OCI-LY7 (cell line): ENCODE measurements around the gene PIK3C2A. TPM values are rescaled to one million over a fixed set of nuclear protein-coding genes. Genes with fewer than 3 reads are reported as not detected.

ENCODE experiments used
- BruUV-seq: library from RNA; stranded (reverse); fragments of 400-500 nt; replicated peaks from 2 replicates; lab custom pipeline; 2021; lab: Mats Ljungman, UMichigan
- CTCF ChIA-PET: fragments of 300-600 bp; sonication (Branson Sonifier 250); formaldehyde crosslinking; loops from one replicate; lab custom pipeline; 2022; ENCODE audit warnings: antibody characterized with exemption; ENCODE audit not compliant: unreplicated experiment; lab: Charles Lee
- POLR2A ChIA-PET: fragments of 300-600 bp; sonication (Branson Sonifier 250); formaldehyde crosslinking; loops from one replicate; lab custom pipeline; 2022; ENCODE audit warnings: antibody characterized with exemption; lab: Charles Lee
- DNase-seq: peaks from one replicate; pipeline ENCODE4 v3.0.0-alpha.2; 2015; ENCODE audit warnings: low spot score
- H2AFZ ChIP-seq: fragments of 200-600 bp; sonication (generic), shearing (Covaris generic); 2 replicates; pipeline ENCODE4 v1.6.1; 2014; ENCODE audit warnings: mild to moderate bottlenecking, antibody characterized with exemption, low read length, moderate library complexity
- H3K27ac ChIP-seq: fragments of 200-600 bp; sonication (generic); 2 replicates; pipeline ENCODE4 v1.5.1; 2014; ENCODE audit warnings: mixed run types, low read depth, mild to moderate bottlenecking, moderate library complexity, low read length, inconsistent platforms; ENCODE audit not compliant: poor library complexity, severe bottlenecking
- H3K36me3 ChIP-seq: fragments of 200-600 bp; sonication (generic); 2 replicates; pipeline ENCODE4 v1.6.1; 2014; ENCODE audit warnings: mild to moderate bottlenecking, antibody characterized with exemption, low read length, moderate library complexity, mixed read lengths; ENCODE audit not compliant: insufficient read depth
- H3K4me1 ChIP-seq: fragments of 200-600 bp; sonication (generic); 2 replicates; pipeline ENCODE4 v1.5.1; 2014; ENCODE audit warnings: mild to moderate bottlenecking, low read length; ENCODE audit not compliant: insufficient read depth, poor library complexity, severe bottlenecking
- H3K4me2 ChIP-seq: fragments of 200-600 bp; sonication (generic); 2 replicates; pipeline ENCODE4 v1.6.1; 2014; ENCODE audit warnings: mild to moderate bottlenecking, low read length
- H3K4me3 ChIP-seq: fragments of 200-600 bp; sonication (generic); 2 replicates; pipeline ENCODE4 v1.5.1; 2014; ENCODE audit warnings: mild to moderate bottlenecking, low read depth, low read length; ENCODE audit not compliant: poor library complexity, severe bottlenecking
- H3K79me2 ChIP-seq: fragments of 200-600 bp; sonication (generic); 2 replicates; pipeline ENCODE4 v1.6.1; 2016; ENCODE audit warnings: low read depth, mild to moderate bottlenecking, low read length, moderate library complexity, mixed read lengths; ENCODE audit not compliant: insufficient read depth
- H3K9me2 ChIP-seq: fragments of 200-600 bp; sonication (generic); 2 replicates; pipeline ENCODE4 v1.6.1; 2016; ENCODE audit warnings: mild to moderate bottlenecking, low read length, mixed read lengths; ENCODE audit not compliant: insufficient read depth
- H3K9me3 ChIP-seq: fragments of 200-600 bp; sonication (generic); 2 replicates; pipeline ENCODE4 v1.6.1; 2014; ENCODE audit warnings: mild to moderate bottlenecking, mixed run types, low read length, mixed read lengths
- H4K20me1 ChIP-seq: fragments of 200-600 bp; sonication (generic); 2 replicates; pipeline ENCODE4 v1.6.1; 2014; ENCODE audit warnings: mild to moderate bottlenecking, antibody characterized with exemption, low read length, moderate library complexity, mixed read lengths; ENCODE audit not compliant: insufficient read depth
- EZH2phosphoT487 ChIP-seq: fragments of 200-600 bp; sonication (generic); IDR thresholded peaks from 2 replicates; pipeline ENCODE4 v1.6.1; 2018; ENCODE audit warnings: low read depth, borderline replicate concordance, mild to moderate bottlenecking, mixed run types, antibody characterized with exemption, low read length, moderate library complexity, mixed read lengths
- intact Hi-C: fragments of 100-400 bp; cut with micrococcal nuclease; formaldehyde crosslinking; loops from one replicate; pipeline ENCODE4 v1.10.0; 2022; ENCODE audit not compliant: unreplicated experiment
- total RNA-seq, 2 experiments: library from RNA; depleted of rRNA in 1 of 2; stranded (reverse); fragments of >200 nt in 1 of 2; shearing (Covaris generic) in 1 of 2; gene quantifications; 2 replicates each; pipeline ENCODE4 v1.2.3, GENCODE V29; 2014 to 2022
- TF ChIP-seq, protein P1 (sequence below): fragments of 200-600 bp; sonication (generic); conservative IDR thresholded peaks from 2 replicates; pipeline ENCODE4 v1.5.1; 2014; ENCODE audit warnings: mild to moderate bottlenecking, antibody characterized with exemption, low read length, moderate library complexity, mixed read lengths

The PIK3C2A gene
- total RNA-seq, 2 experiments from 2014 or later = 17.4 to 41.8 TPM

DNA sequence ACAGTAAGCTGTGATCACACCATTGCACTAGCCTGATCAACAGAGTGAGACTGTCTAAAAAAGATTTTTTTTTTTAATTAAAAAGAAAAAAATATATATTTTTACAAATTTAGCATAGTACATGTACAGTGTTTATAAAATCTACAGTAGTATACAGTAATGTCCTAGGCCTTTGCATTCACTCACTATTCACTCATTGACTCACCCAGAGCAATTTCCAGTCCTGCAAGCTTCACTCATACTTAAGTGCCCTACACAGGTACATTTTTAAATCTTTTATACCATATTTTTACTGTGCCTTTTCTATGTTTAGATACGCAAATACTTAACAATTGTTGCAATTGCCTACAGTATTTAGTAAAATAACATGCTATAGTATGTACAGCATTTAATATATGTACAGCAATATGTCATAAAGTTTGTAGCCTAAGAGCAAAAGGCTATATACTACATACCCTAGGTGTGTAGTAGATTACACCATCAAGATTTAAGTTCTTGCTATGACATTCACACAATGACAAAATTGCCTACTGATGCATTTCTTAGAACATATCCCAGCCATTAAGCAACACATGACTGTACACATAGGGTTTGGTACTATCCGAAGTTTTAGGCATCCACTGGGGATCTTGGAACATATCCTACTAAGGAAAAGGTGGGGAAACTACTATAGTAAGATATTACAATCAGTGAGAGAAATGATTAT is 22.8 kb downstream of the PIK3C2A start:
- ChIA-PET CTCF (no interaction called here), POLR2A (interaction anchor here (0.8 to 1.9 kb wide), 4 partner anchors 9 to 22 kb away, joined by 3 to 6 read pairs (median 4); partner anchors contain the start of gene PIK3C2A)
- no peak overlapping the region for H3K4me3 ChIP-seq
- intact Hi-C loops = no loop called here
- TF ChIP-seq, protein P1, sequence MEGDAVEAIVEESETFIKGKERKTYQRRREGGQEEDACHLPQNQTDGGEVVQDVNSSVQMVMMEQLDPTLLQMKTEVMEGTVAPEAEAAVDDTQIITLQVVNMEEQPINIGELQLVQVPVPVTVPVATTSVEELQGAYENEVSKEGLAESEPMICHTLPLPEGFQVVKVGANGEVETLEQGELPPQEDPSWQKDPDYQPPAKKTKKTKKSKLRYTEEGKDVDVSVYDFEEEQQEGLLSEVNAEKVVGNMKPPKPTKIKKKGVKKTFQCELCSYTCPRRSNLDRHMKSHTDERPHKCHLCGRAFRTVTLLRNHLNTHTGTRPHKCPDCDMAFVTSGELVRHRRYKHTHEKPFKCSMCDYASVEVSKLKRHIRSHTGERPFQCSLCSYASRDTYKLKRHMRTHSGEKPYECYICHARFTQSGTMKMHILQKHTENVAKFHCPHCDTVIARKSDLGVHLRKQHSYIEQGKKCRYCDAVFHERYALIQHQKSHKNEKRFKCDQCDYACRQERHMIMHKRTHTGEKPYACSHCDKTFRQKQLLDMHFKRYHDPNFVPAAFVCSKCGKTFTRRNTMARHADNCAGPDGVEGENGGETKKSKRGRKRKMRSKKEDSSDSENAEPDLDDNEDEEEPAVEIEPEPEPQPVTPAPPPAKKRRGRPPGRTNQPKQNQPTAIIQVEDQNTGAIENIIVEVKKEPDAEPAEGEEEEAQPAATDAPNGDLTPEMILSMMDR = no peak
- no peak for TF ChIP-seq EZH2phosphoT487
- no peak overlapping the region for H3K4me2 ChIP-seq
- DNase-seq = no peak
- no peaks in the 10 kb centered on the region for H3K4me1 ChIP-seq
- no peak overlapping the region for H3K27ac ChIP-seq
- no peak overlapping the region for H2AFZ ChIP-seq
- BruUV-seq = no TSS peak
- no peaks in the 10 kb centered on the region for H3K9me2 ChIP-seq
- 0 out of 2 replicates have a peak, but pooled peaks cover 8% of the 10 kb centered on the region for H4K20me1 ChIP-seq
- H3K9me3 ChIP-seq = no peaks in the 10 kb centered on the region
- peaks cover 16% of the 10 kb centered on the region; the same call in 1 of the 2 replicates for H3K79me2 ChIP-seq
- peaks cover 20% of the 10 kb centered on the region for H3K36me3 ChIP-seq

DNA sequence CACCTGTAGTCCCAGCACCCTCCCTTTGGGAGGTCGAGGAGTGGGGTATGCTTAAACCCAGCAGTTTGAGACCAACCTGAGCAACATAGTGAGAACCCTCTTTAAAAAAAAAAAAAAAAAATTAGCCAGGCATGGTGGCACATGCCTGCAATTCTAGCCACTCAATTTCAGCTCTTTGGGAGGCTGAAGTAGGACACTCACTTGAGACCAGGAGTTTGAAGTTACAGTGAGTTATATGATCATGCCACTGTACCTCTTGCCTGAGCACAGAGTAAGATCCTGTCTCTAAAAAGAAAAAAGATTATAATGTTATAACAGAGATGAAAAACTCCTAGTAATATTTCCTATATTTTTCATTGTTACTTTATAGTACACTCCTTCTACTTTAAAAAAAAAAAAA is 23.9 kb downstream of the PIK3C2A start:
- no peaks in the 10 kb centered on the region for H3K9me3 ChIP-seq
- no peaks in the 10 kb centered on the region for H3K9me2 ChIP-seq
- H3K27ac ChIP-seq = no peak overlapping the region
- TF ChIP-seq, protein P1 = no peak
- TF ChIP-seq EZH2phosphoT487 = no peak
- CTCF ChIA-PET = no interaction called here
- no peak for DNase-seq
- H2AFZ ChIP-seq = no peak overlapping the region
- no peak overlapping the region for H3K4me2 ChIP-seq
- intact Hi-C loops = no loop called here
- POLR2A ChIA-PET = interaction anchor here (0.7 to 1.9 kb wide), 4 partner anchors 10 to 370 kb away, joined by 3 to 5 read pairs (median 3); no protein-coding TSS in a partner anchor
- H3K4me3 ChIP-seq = no peak overlapping the region
- H3K4me1 ChIP-seq = no peaks in the 10 kb centered on the region
- peaks cover 20% of the 10 kb centered on the region; the same call in 1 of the 2 replicates for H3K36me3 ChIP-seq
- H4K20me1 ChIP-seq = 0 out of 2 replicates have a peak, but pooled peaks cover 8% of the 10 kb centered on the region
- no TSS peak for BruUV-seq
- peaks cover 19% of the 10 kb centered on the region; the same call in 1 of the 2 replicates for H3K79me2 ChIP-seq

DNA sequence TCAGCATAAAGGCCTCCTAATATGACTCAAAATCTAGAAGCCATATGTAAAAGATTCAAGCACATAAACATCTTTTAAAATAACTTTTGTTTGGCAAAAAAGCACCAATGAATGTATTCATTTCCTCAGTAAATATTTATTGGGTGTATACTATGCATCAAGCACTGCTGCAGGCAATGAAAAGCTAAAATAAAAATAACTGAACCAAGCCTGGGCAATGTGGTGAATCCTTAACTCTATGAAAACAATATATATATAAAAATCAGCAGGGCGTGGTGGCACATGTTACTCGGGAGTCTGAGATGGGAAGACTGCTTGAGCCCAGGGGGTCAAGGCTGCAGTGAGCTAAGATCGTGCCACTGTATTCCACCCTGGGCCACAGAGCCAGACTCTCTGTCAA is 27.8 kb downstream of the PIK3C2A start:
- POLR2A ChIA-PET = interaction anchor here (0.7 to 1.3 kb wide), 3 partner anchors 9 to 84 kb away, joined by 3 to 4 read pairs (median 3); no protein-coding TSS in a partner anchor
- intact Hi-C loops = no loop called here

More for the DNA sequence above, 27.8 kb downstream of the PIK3C2A start:
- TF ChIP-seq EZH2phosphoT487 = no peak
- TF ChIP-seq, protein P1 = no peak
- no peak overlapping the region for H3K4me3 ChIP-seq
- no peaks in the 10 kb centered on the region for H3K9me3 ChIP-seq
- no peak overlapping the region for H2AFZ ChIP-seq
- CTCF ChIA-PET = no interaction called here
- H3K36me3 ChIP-seq = peaks cover 12% of the 10 kb centered on the region; the same call in 1 of the 2 replicates
- no peak overlapping the region for H3K4me2 ChIP-seq
- peaks cover 32% of the 10 kb centered on the region; the same call in 1 of the 2 replicates for H3K79me2 ChIP-seq
- no peak for DNase-seq
- BruUV-seq = no TSS peak
- no peaks in the 10 kb centered on the region for H3K9me2 ChIP-seq
- 0 out of 2 replicates have a peak, but pooled peaks cover under 1% of the 10 kb centered on the region for H4K20me1 ChIP-seq
- no peak overlapping the region for H3K27ac ChIP-seq
- no peaks in the 10 kb centered on the region for H3K4me1 ChIP-seq
